Stimulated activated CD4-positive, alpha-beta T cell treated with anti-CD3 and anti-CD28 coated beads, Interleukin-15, amount 100 ng/mL, for 24 hours (primary cell): ENCODE measurements around the gene TGFBR1.
"Not testable (repeated sequence)": the region's sequence is repeated elsewhere in the genome, so short reads cannot be mapped to it uniquely, and the experiment has no call there.

ENCODE experiments used
- DNase-seq: peaks from one replicate; pipeline ENCODE4 v3.0.0-alpha.2; 2020

Gene TGFBR1

GRCh38 chr9:99192786-99193465, 88.0 kb downstream of the TGFBR1 start:
- DNase-seq: no peak

GRCh38 chr9:99193466-99193821, 88.5 kb downstream of the TGFBR1 start:
- DNase-seq: no peak

- not testable (repeated sequence) for DNase-seq
Observed at GRCh38 chr9:99196484-99196883, 91.6 kb downstream of the TGFBR1 start.

- DNase-seq: no peak
Observed at GRCh38 chr9:99197124-99197630, 92.3 kb downstream of the TGFBR1 start.

GRCh38 chr9:99197987-99198386, 93.1 kb downstream of the TGFBR1 start:
- no peak for DNase-seq

GRCh38 chr9:99199938-99200539, 95.1 kb downstream of the TGFBR1 start:
- no peak for DNase-seq

GRCh38 chr9:99201603-99202002, 96.7 kb downstream of the TGFBR1 start:
- no peak for DNase-seq
